GM23338 (cell line): ENCODE results near the gene OXCT1.

Experiments
- CREB1 ChIP-seq: fragments of 250-450 bp; sonication (Bioruptor Pico); IDR thresholded peaks from 2 replicates; pipeline ENCODE4 v1.5.0; 2020; ENCODE audit warnings: low read depth, mild to moderate bottlenecking, moderate library complexity
- CTCF ChIP-seq, 2 experiments: fragments of 200-600 bp in 1 of 2; sonication (generic) in 1 of 2; conservative IDR thresholded peaks; 2 replicates each; pipeline versions ENCODE4 v1.5.1 to v1.6.1; 2016 to 2017; ENCODE audit warnings: antibody characterized with exemption in 2 of 2, low read depth in 2 of 2, mild to moderate bottlenecking in 2 of 2, moderate library complexity in 1 of 2
- ETS1 ChIP-seq: IDR thresholded peaks from 2 replicates; pipeline ENCODE4 v1.6.1; 2016; ENCODE audit warnings: antibody characterized with exemption
- EZH2 ChIP-seq: fragments of 200-600 bp; sonication (generic); IDR thresholded peaks from one replicate; pipeline ENCODE4 v1.8.0; 2017; ENCODE audit warnings: antibody characterized with exemption, mild to moderate bottlenecking, low read depth; ENCODE audit not compliant: unreplicated experiment
- EZH2phosphoT487 ChIP-seq: fragments of 200-600 bp; sonication (generic); IDR thresholded peaks from one replicate; pipeline ENCODE4 v1.8.1; 2018; ENCODE audit warnings: antibody characterized with exemption; ENCODE audit not compliant: unreplicated experiment
- JUNB ChIP-seq: IDR thresholded peaks from one replicate; pipeline ENCODE4 v1.6.1; 2016; ENCODE audit warnings: antibody characterized with exemption; ENCODE audit not compliant: unreplicated experiment
- NANOG ChIP-seq: IDR thresholded peaks from 2 replicates; pipeline ENCODE4 v1.6.1; 2016; ENCODE audit warnings: antibody characterized with exemption, borderline replicate concordance
- POLR2AphosphoS5 ChIP-seq: IDR thresholded peaks from 2 replicates; pipeline ENCODE4 v1.6.1; 2016; ENCODE audit warnings: antibody characterized with exemption, low read depth
- REST ChIP-seq: IDR thresholded peaks from one replicate; pipeline ENCODE4 v1.6.1; 2018; ENCODE audit warnings: antibody characterized with exemption; ENCODE audit not compliant: unreplicated experiment
- STAT1 ChIP-seq: IDR thresholded peaks from one replicate; pipeline ENCODE4 v1.6.1; 2016; ENCODE audit warnings: antibody characterized with exemption; ENCODE audit not compliant: unreplicated experiment
- ZNF114 ChIP-seq: fragments of 250-450 bp; sonication (Bioruptor Pico); IDR thresholded peaks from 2 replicates; pipeline ENCODE4 v1.5.0; 2020; ENCODE audit warnings: mild to moderate bottlenecking, moderate library complexity
- ZNF331 ChIP-seq: fragments of 250-450 bp; sonication (Bioruptor Pico); IDR thresholded peaks from 2 replicates; pipeline ENCODE4 v1.5.0; 2020; ENCODE audit warnings: low read depth, mild to moderate bottlenecking, moderate library complexity
- ZNF462 ChIP-seq: fragments of 250-450 bp; sonication (Bioruptor Pico); IDR thresholded peaks from 2 replicates; pipeline ENCODE4 v1.5.0; 2020; ENCODE audit warnings: mild to moderate bottlenecking, moderate library complexity

- TF ChIP-seq CTCF (conservative IDR thresholded peaks at IDR 0.05; ENCODE audit: low read depth in 2 of 2) (no peak), JUNB (no peak), POLR2AphosphoS5 (no peak), EZH2 (no peak), STAT1 (no peak), REST (no peak), ETS1 (no peak), CREB1 (no peak), EZH2phosphoT487 (no peak), ZNF462 (no peak), ZNF331 (CRISPR knock-in tag) (no peak), ZNF114 (no peak), NANOG (no peak)
Measured at GRCh38 chr5:41686767-41687166, 183.5 kb downstream of the OXCT1 start.
